HCT116 (cell line): ENCODE results near the gene KLK12. TPM values are rescaled to one million over a fixed set of nuclear protein-coding genes. Genes with fewer than 3 reads are reported as not detected.

Experiments
- ATAC-seq: fragments of 200-7000 bp; cut with Tn5 transposase; 2 replicates; pipeline ENCODE4 v1.9.1; 2020; ENCODE audit warnings: mild to moderate bottlenecking, moderate library complexity
- BruUV-seq: library from RNA; stranded (reverse); fragments of 400-500 nt; replicated peaks from 2 replicates; lab custom pipeline; 2021; lab: Mats Ljungman, UMichigan
- CTCF ChIA-PET: fragments of 300-600 bp; sonication (Branson Sonifier 250); formaldehyde crosslinking; loops from one replicate; lab custom pipeline; 2021; ENCODE audit warnings: antibody characterized with exemption; lab: Charles Lee
- POLR2A ChIA-PET: fragments of 300-600, 350-600 bp; sonication (Branson Sonifier 250); formaldehyde crosslinking; loops from one replicate; lab custom pipeline; 2021; ENCODE audit warnings: antibody characterized with exemption; lab: Charles Lee
- RAD21 ChIA-PET, 2 experiments: fragments of 300-600 bp; sonication (Branson Sonifier 250); formaldehyde crosslinking; loops; one replicate each; lab custom pipeline; 2023; ENCODE audit warnings: low total read pairs in 2 of 2; ENCODE audit not compliant: uncharacterized antibody in 2 of 2, unreplicated experiment in 2 of 2, low non-redundant PET in 1 of 2; lab: Charles Lee
- DNase-seq: peaks from one replicate; pipeline ENCODE4 v3.0.0-alpha.2; 2010; ENCODE audit warnings: low read depth, low spot score
- H2AFZ ChIP-seq: fragments of 200-600 bp; shearing (Covaris generic), sonication (generic); 2 replicates; pipeline ENCODE4 v1.6.1; 2017; ENCODE audit warnings: low read depth, mixed run types, mixed read lengths, antibody characterized with exemption, low read length; ENCODE audit not compliant: poor library complexity, severe bottlenecking
- H3K27ac ChIP-seq: 2 replicates; pipeline ENCODE4 v1.5.1; 2012; ENCODE audit warnings: low read depth, low read length
- H3K27me3 ChIP-seq: fragments of 200-600 bp; sonication (generic); 2 replicates; pipeline ENCODE4 v1.6.1; 2016; ENCODE audit warnings: mixed run types, low read length, mixed read lengths; ENCODE audit not compliant: insufficient read depth
- H3K36me3 ChIP-seq, 2 experiments: fragments of 200-500 bp in 1 of 2; fragments of 200-600 bp in 1 of 2; sonication (Bioruptor generic) in 1 of 2; sonication (generic) in 1 of 2; 2 replicates each; pipeline versions ENCODE4 v1.5.1 to v1.6.1; 2014 to 2016; ENCODE audit warnings: low read length in 2 of 2, inconsistent platforms in 1 of 2, mixed read lengths in 1 of 2, mixed run types in 1 of 2; ENCODE audit not compliant: insufficient read depth in 2 of 2, control insufficient read depth in 1 of 2
- H3K4me1 ChIP-seq, 2 experiments: fragments of 200-600 bp in 1 of 2; sonication (generic) in 1 of 2; 2 replicates each; pipeline versions ENCODE4 v1.5.1 to v1.6.1; 2012 to 2017; ENCODE audit warnings: low read length in 2 of 2, inconsistent platforms in 1 of 2, mild to moderate bottlenecking in 1 of 2, mixed read lengths in 1 of 2, mixed run types in 1 of 2, moderate library complexity in 1 of 2; ENCODE audit not compliant: insufficient read depth in 2 of 2, control insufficient read depth in 1 of 2
- H3K4me2 ChIP-seq: fragments of 200-600 bp; sonication (generic); 2 replicates; pipeline ENCODE4 v1.6.1; 2017; ENCODE audit warnings: mixed run types, low read length, mixed read lengths
- H3K4me3 ChIP-seq, 2 experiments: fragments of 200-600 bp in 1 of 2; sonication (generic) in 1 of 2; replicated peaks in 1 of 2; 2 replicates each; pipeline ENCODE4 v1.5.1; 2011 to 2016; ENCODE audit warnings: low read length in 2 of 2, control low read depth in 1 of 2, low read depth in 1 of 2, mild to moderate bottlenecking in 1 of 2, mixed read lengths in 1 of 2, mixed run types in 1 of 2
- H3K79me2 ChIP-seq: fragments of 200-600 bp; sonication (generic); 2 replicates; pipeline ENCODE4 v1.6.1; 2017; ENCODE audit warnings: mild to moderate bottlenecking, mixed run types, low read length, moderate library complexity, mixed read lengths; ENCODE audit not compliant: insufficient read depth
- H3K9ac ChIP-seq: fragments of 200-600 bp; sonication (generic); 2 replicates; pipeline ENCODE4 v1.6.1; 2016; ENCODE audit warnings: low read length, mixed read lengths
- H3K9me2 ChIP-seq: fragments of 200-600 bp; sonication (generic), shearing (Covaris generic); 2 replicates; pipeline ENCODE4 v1.6.1; 2017; ENCODE audit warnings: mixed run types, mild to moderate bottlenecking, moderate library complexity; ENCODE audit not compliant: insufficient read depth
- H3K9me3 ChIP-seq, 2 experiments: fragments of 200-500 bp in 1 of 2; fragments of 200-600 bp in 1 of 2; sonication (Bioruptor generic) in 1 of 2; sonication (generic) in 1 of 2; 2 replicates each; pipeline ENCODE4 v1.6.1; 2014 to 2017; ENCODE audit warnings: low read length in 2 of 2, mixed read lengths in 2 of 2, inconsistent platforms in 1 of 2, low read depth in 1 of 2, mild to moderate bottlenecking in 1 of 2, mixed run types in 1 of 2, moderate library complexity in 1 of 2; ENCODE audit not compliant: control insufficient read depth in 1 of 2, insufficient read depth in 1 of 2
- H4K20me1 ChIP-seq: fragments of 200-600 bp; sonication (generic), shearing (Covaris generic); 2 replicates; pipeline ENCODE4 v1.6.1; 2017; ENCODE audit warnings: mixed run types, mild to moderate bottlenecking, moderate library complexity; ENCODE audit not compliant: insufficient read depth
- ATF3 ChIP-seq: IDR thresholded peaks from 2 replicates; pipeline ENCODE4 v1.6.1; 2012
- CEBPB ChIP-seq: IDR thresholded peaks from 2 replicates; pipeline ENCODE4 v1.6.1; 2012; ENCODE audit warnings: low read depth
- CTCF ChIP-seq, 3 experiments: fragments of 200-600 bp in 1 of 3; sonication (generic) in 1 of 3; IDR thresholded peaks in 2 of 3; conservative IDR thresholded peaks in 1 of 3; 2 replicates each; pipeline ENCODE4 v1.5.1; 2012 to 2017; ENCODE audit warnings: low read depth in 2 of 3, low read length in 2 of 3, antibody characterized with exemption in 1 of 3, borderline replicate concordance in 1 of 3, control low read depth in 1 of 3, mild to moderate bottlenecking in 1 of 3, mixed read lengths in 1 of 3, mixed run types in 1 of 3, moderate library complexity in 1 of 3; ENCODE audit not compliant: insufficient read depth in 1 of 3
- EGR1 ChIP-seq: IDR thresholded peaks from 2 replicates; pipeline ENCODE4 v1.6.1; 2012; ENCODE audit warnings: low read depth
- ELF1 ChIP-seq: IDR thresholded peaks from 2 replicates; pipeline ENCODE4 v1.6.1; 2012; ENCODE audit warnings: low read depth, borderline replicate concordance
- EZH2 ChIP-seq: fragments of 200-600 bp; sonication (generic); IDR thresholded peaks from 2 replicates; pipeline ENCODE4 v1.6.1; 2017; ENCODE audit warnings: antibody characterized with exemption, mixed run types
- FOSL1 ChIP-seq: IDR thresholded peaks from 2 replicates; pipeline ENCODE4 v1.6.1; 2012; ENCODE audit warnings: low read depth
- MAX ChIP-seq: IDR thresholded peaks from 2 replicates; pipeline ENCODE4 v1.6.1; 2012
- POLR2A ChIP-seq: IDR thresholded peaks from 2 replicates; pipeline ENCODE4 v1.7.0; 2011; ENCODE audit warnings: borderline replicate concordance; ENCODE audit not compliant: insufficient read depth, insufficient read length; ENCODE audit errors: extremely low read depth
- POLR2AphosphoS5 ChIP-seq: IDR thresholded peaks from 2 replicates; pipeline ENCODE4 v1.6.1; 2011; ENCODE audit warnings: mild to moderate bottlenecking, low read depth, low read length, moderate library complexity
- RAD21 ChIP-seq: IDR thresholded peaks from 2 replicates; pipeline ENCODE4 v1.6.1; 2012; ENCODE audit warnings: low read depth, mild to moderate bottlenecking
- SIN3A ChIP-seq: IDR thresholded peaks from 2 replicates; pipeline ENCODE4 v1.6.1; 2012; ENCODE audit warnings: low read depth
- SP1 ChIP-seq: IDR thresholded peaks from 2 replicates; pipeline ENCODE4 v1.6.1; 2012; ENCODE audit warnings: low read depth
- TCF7L2 ChIP-seq: IDR thresholded peaks from 2 replicates; pipeline ENCODE4 v1.7.0; 2011; ENCODE audit warnings: borderline replicate concordance, inconsistent platforms; ENCODE audit not compliant: insufficient read depth, insufficient read length; ENCODE audit errors: extremely low read depth
- ZNF274 ChIP-seq: fragments of 200-500 bp; sonication (Bioruptor generic); IDR thresholded peaks from 2 replicates; pipeline ENCODE4 v1.6.1; 2014; ENCODE audit warnings: mild to moderate bottlenecking, low read depth, low read length, inconsistent platforms
- intact Hi-C: fragments of 100-400 bp; cut with micrococcal nuclease; formaldehyde crosslinking; loops from 2 replicates; pipeline ENCODE4 v1.10.0; 2022
- total RNA-seq: library from RNA; stranded (reverse); gene quantifications from one replicate; pipeline ENCODE4 v1.2.1, GENCODE V29; 2021; ENCODE audit not compliant: unreplicated experiment
- TF ChIP-seq, protein P1 (sequence below): IDR thresholded peaks from 2 replicates; pipeline ENCODE4 v1.6.1; 2011; ENCODE audit warnings: mild to moderate bottlenecking, low read length, moderate library complexity; ENCODE audit not compliant: insufficient replicate concordance; ENCODE audit errors: extremely low read depth

KLK12 gene
- total RNA-seq, 1 experiment from 2014 or later, result not detected

DNA sequence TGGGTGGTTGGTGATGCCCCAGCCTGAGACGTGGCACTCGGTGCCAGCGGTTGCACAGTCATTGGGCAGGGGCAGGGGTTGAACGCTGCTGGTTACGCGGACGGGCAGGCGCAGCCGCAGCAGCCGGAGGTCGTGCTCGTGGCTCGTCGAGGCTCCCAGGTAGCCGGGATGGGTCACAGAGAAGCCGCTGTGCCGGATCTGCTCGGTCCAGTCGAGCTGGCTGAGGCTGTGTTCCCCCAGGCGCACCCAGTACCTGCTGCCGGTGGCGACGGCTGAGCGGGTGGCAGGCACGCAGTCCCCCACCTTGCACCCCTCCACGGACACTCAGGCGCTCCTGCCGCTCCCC is 2.9 kb downstream of the KLK12 start:
- no peak for ATAC-seq
- no peak for TF ChIP-seq TCF7L2
- TF ChIP-seq FOSL1, result no peak
- TF ChIP-seq EZH2, result no peak
- no peak for TF ChIP-seq ZNF274
- no peaks in the 10 kb centered on the region for H3K36me3 ChIP-seq
- RAD21 ChIA-PET, result no interaction called here
- intact Hi-C loops, result no loop called here
- H3K9me2 ChIP-seq, result no peaks in the 10 kb centered on the region
- no peak overlapping the region for H2AFZ ChIP-seq
- H4K20me1 ChIP-seq, result no peaks in the 10 kb centered on the region
- no peak overlapping the region for H3K4me3 ChIP-seq
- no TSS peak for BruUV-seq
- no peak overlapping the region for H3K27ac ChIP-seq
- CTCF ChIA-PET, result no interaction called here
- H3K79me2 ChIP-seq, result no peaks in the 10 kb centered on the region
- H3K27me3 ChIP-seq, result no peaks in the 10 kb centered on the region
- no peak overlapping the region for H3K9ac ChIP-seq
- POLR2A ChIA-PET, result no interaction called here
- H3K9me3 ChIP-seq, result no peaks in the 10 kb centered on the region
- no peak for DNase-seq
- H3K4me1 ChIP-seq, result peaks cover 0 to under 1% of the 10 kb centered on the region in 2 experiments; a peak in 1 of 4 replicates
- H3K4me2 ChIP-seq, result no peak overlapping the region

DNA sequence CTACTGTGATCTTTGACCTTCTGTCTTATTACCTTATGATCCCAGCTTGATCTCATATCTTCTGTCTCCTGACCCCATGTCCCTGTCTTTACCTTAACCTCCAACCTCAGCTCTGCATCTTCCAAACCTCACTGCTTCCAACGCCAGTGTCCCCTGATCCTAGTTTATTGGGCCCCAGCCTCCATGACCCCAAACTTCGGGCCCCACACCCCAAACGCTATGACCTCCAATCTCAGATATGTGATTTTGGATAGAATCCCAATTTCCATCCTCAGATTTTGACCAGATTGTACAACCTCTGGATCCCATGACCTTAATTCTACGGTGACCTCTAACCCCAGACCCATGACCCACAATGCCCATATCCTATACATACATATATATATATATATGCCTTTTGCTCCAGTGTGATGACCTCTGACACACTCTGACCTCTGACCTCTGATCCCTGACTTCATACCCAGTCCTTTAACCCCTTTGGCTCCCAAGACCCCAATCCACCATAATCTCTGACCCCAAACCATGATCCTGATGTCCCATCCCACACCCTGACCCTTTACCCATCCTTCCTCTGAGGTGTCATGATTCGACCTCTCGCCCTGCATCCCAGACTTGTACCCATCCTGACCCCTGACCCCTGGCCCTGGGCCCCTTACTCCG is 3.5 kb downstream of the KLK12 start:
- Histone ChIP-seq H4K20me1 (no peaks in the 10 kb centered on the region), H3K27ac (no peak overlapping the region), H3K9me3 (no peaks in the 10 kb centered on the region), H3K4me1 (peaks cover 0 to 6% of the 10 kb centered on the region in 2 experiments; a peak in 2 of 4 replicates), H3K36me3 (no peaks in the 10 kb centered on the region), H3K27me3 (no peaks in the 10 kb centered on the region), H3K4me3 (no peak overlapping the region), H3K9ac (no peak overlapping the region), H3K79me2 (no peaks in the 10 kb centered on the region), H2AFZ (no peak overlapping the region), H3K4me2 (no peak overlapping the region), H3K9me2 (no peaks in the 10 kb centered on the region)
- DNase-seq (no peak), ATAC-seq (no peak)
- intact Hi-C loops, result no loop called here
- ChIA-PET POLR2A (no interaction called here), CTCF (no interaction called here), RAD21 (interaction anchor here in 1 of 2 experiments (0.9 kb wide), 1 partner anchor 33 kb away, joined by 4 read pairs; no protein-coding TSS in a partner anchor)
- BruUV-seq, result no TSS peak
- TF ChIP-seq EGR1, result no peak
- no peak for TF ChIP-seq RAD21
- no peak for TF ChIP-seq SIN3A
- TF ChIP-seq POLR2AphosphoS5, result no peak
- no peak for TF ChIP-seq MAX
- TF ChIP-seq FOSL1, result no peak
- no peak for TF ChIP-seq CTCF (IDR thresholded peaks at IDR 0.05 in 2 of 3, conservative IDR thresholded peaks at IDR 0.05 in 1 of 3; ENCODE audit: borderline replicate concordance in 1 of 3, insufficient read depth in 1 of 3, low read depth in 2 of 3, low read length in 2 of 3)
- no peak for TF ChIP-seq CEBPB
- no peak for TF ChIP-seq ELF1
- TF ChIP-seq POLR2A, result no peak
- no peak for TF ChIP-seq SP1
- TF ChIP-seq, protein P1, sequence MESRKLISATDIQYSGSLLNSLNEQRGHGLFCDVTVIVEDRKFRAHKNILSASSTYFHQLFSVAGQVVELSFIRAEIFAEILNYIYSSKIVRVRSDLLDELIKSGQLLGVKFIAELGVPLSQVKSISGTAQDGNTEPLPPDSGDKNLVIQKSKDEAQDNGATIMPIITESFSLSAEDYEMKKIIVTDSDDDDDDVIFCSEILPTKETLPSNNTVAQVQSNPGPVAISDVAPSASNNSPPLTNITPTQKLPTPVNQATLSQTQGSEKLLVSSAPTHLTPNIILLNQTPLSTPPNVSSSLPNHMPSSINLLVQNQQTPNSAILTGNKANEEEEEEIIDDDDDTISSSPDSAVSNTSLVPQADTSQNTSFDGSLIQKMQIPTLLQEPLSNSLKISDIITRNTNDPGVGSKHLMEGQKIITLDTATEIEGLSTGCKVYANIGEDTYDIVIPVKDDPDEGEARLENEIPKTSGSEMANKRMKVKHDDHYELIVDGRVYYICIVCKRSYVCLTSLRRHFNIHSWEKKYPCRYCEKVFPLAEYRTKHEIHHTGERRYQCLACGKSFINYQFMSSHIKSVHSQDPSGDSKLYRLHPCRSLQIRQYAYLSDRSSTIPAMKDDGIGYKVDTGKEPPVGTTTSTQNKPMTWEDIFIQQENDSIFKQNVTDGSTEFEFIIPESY, result no peak
- no peak for TF ChIP-seq ATF3
- TF ChIP-seq, all 23 proteins: peak for 0
